Measurements from ENCODE around the gene MGAT1. TPM values are rescaled to one million over a fixed set of nuclear protein-coding genes. Genes with fewer than 3 reads are reported as not detected.
"Not testable (repeated sequence)": the region's sequence is repeated elsewhere in the genome, so short reads cannot be mapped to it uniquely, and the experiment has no call there.

MGAT1 gene
- total RNA-seq, 1 experiment from 2014 or later = 76.2 TPM

- DNase-seq (ENCODE audit: low read depth) = no peak
Observed at GRCh38 chr5:180807046-180807445, 4.4 kb upstream of the MGAT1 start.

DNA sequence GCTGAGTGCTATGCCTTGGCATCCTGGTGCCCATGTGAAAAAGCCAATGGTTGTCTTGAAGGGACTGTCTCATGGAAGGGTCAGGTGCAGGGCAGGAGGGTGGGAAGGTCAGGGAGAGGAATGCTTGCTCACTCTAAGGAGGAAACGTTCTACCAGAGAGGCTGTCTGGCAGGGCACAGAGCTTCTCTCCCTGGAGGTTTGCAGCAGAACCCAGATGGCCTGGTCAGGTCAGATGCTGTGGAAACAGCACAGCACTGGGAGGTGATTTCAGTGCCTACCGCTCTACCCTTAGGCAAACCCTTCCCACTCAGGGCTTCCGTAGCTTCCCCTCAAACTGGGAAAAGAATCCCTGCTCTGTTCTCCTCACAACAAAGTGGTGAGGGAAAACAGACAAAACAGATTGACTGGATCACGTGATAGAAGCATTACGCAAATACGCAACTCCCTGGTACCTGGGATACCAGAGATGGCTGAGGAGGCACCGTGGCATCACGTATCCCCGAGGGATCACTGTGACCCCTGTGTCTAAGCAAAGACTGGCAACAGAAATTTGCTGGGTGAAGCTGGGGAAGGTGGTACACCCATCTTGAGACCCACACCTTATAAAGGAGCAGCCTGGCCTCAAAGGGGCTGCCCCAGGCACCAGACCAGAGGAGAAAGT, 3.9 kb upstream of the MGAT1 start:
- DNase-seq (ENCODE audit: low read depth) = no peak

DNA sequence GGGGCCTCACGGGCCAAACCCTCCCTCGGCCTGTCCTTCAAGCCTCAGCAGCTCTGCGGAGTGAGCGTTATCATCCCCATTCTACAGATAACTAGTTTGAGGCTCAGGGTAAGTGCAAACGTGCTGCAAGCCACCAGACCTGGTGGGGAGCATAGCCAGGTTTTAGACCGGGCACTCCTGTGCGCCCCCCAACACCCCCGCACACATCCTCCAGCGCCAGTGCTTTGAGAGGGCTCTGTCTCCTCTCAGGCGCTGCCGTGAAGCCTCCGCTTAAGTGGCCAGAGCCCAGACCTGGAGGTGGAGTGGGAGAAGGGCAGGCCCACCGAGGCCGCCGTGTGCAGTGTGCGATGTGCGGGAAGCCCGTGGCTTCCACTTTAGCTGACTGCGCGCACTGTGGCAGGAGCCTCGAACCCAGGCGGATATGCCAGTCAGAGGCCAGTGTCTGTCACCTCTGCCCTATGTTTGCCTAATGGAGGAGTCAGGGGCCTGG, 1.6 kb upstream of the MGAT1 start:
- DNase-seq (ENCODE audit: low read depth) = no peak

- DNase-seq (ENCODE audit: low read depth) = no peak
Observed at GRCh38 chr5:180803181-180804128, 849 bp upstream of the MGAT1 start.

GRCh38 chr5:180801596-180802324, 846 bp downstream of the MGAT1 start:
- DNase-seq (ENCODE audit: low read depth) = no peak

GRCh38 chr5:180799902-180800801, 2.5 kb downstream of the MGAT1 start:
- peak; percentile 71 for DNase-seq (ENCODE audit: low read depth)

DNA sequence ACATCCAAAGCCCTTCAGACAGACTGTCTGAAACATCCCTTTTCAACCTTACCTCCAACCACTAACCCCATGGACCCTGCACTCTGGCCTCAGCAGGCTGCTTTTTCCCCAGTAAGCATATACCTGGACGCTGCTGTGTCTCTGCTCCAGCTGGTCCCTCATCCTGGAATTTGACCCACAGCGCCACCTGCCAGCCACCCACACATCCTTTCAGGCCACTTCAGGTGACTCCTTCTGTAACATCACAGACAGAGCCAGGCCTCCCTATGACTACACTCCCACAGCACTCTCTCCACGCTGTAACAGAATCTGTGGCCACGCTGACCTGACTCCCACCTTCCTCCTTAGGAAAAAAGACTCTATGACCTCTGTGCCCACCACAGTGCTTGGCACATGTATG, 3.4 kb downstream of the MGAT1 start:
- DNase-seq (ENCODE audit: low read depth) = no peak

GRCh38 chr5:180798193-180798592, 4.4 kb downstream of the MGAT1 start:
- DNase-seq (ENCODE audit: low read depth) = no peak

DNA sequence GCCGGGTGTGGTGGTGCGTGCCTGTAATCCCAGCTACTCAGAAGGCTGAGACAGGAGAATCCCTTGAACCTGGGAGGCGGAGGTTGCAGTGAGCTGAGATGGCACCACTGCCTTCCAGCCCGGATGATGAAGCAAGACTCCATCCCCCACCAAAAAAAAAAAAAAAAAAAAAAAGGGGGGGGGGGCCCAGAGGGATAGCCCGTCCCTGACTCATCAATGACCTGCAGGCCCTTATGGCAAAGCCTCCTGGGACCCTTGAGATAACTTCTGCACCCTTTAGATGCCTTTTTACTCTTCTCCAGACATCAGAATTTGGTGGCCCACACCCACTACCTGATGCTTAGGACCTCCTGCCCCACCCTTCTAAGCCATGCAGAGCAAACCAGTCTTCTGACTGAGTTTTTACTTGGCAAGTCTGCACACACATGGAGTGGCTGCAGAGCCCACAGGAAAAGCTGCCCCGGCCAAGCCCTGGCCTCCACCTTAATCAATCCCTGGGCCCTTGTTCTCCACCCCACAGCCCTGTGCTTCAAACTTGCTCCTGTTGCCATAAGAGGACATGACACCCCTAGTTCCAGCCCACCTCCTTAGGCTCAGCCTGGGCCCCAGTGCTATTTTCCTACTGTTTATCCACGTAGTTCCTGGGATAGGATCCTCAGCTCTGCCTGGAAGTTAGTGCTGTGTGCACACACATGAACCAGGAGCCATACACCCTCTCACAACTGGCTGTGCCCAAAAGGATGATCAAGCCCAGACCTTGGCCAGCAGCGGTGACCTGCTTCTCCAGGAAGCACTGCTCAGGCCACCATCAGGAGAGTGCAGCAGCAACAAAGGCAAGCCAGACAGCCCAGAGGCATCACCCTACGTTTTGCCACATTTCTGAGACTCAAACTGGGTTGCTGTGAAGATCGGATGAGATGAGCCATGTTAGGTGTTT, 5.1 kb downstream of the MGAT1 start:
- DNase-seq (ENCODE audit: low read depth) = no peak

DNA sequence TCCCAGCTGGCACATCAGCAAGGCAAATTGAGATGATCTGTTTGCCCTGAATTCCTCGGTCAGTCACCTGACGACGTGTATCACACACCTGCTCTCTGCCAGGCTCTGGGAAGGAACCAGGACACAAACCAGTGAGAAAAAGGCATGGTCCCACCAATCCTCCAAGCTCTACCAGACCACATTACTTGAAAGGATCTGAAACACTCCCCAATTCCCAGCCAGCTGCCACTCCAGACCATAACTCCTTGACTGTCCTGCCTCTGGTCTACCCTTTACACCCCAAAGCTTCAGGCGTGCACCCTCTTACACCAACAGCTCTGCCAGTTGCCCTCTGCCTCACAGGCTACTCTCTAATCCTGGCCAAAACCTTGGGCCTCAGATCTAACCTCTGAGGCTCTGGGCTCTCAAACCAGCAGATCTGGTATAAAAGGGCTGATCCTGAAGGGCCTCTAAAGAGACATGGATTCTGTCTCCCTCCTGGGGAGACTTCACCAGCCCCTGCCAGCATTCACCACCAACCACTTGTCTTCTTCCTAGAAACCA, 6.8 kb downstream of the MGAT1 start:
- no peak for DNase-seq (ENCODE audit: low read depth)

GRCh38 chr5:180792965-180793287, 9.7 kb downstream of the MGAT1 start:
- DNase-seq (ENCODE audit: low read depth) = no peak

DNA sequence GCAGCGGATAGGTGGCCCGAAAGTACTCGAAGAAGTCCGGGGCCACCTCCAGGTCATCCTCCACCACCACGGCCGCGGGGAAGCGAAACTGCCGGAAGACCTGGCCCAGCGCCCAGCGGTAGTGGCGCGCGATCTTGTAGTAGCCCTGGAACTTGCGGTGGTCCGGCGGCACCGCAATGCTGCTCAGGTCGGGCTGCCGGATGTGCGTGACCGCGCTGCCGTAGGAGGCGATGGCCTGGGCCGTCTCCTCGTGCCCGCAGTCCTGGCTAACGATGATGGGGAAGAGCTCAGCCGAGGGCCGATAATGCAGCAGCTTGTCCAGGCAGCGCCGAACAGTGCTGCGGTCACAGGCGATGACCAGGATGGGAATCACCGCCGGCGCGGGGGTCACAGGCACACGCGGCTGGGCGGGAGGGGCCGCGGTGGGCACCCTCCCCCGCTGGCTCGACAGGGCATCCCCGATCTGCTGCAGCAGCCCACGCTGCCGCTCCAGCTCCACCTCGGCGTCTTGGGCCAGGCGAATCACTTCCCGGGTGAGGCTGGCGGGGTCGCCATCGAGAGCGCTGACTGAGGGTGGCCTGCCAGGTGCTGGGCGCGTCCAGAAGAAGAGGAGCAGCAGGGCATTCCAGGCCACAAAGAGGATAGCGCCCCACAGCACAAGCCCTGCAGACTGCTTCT, 10.2 kb downstream of the MGAT1 start:
- no peak for DNase-seq (ENCODE audit: low read depth)

- no peak for DNase-seq (ENCODE audit: low read depth)
Observed at GRCh38 chr5:180791611-180792213, 10.9 kb downstream of the MGAT1 start.

- DNase-seq (ENCODE audit: low read depth) = no peak
Observed at GRCh38 chr5:180790524-180790923, 12.1 kb downstream of the MGAT1 start.

- DNase-seq (ENCODE audit: low read depth) = peak; percentile 32
Observed at GRCh38 chr5:180790020-180790419, 12.6 kb downstream of the MGAT1 start.

- DNase-seq (ENCODE audit: low read depth) = not testable (repeated sequence)
Observed at GRCh38 chr5:180788651-180789410, 13.8 kb downstream of the MGAT1 start.

DNA sequence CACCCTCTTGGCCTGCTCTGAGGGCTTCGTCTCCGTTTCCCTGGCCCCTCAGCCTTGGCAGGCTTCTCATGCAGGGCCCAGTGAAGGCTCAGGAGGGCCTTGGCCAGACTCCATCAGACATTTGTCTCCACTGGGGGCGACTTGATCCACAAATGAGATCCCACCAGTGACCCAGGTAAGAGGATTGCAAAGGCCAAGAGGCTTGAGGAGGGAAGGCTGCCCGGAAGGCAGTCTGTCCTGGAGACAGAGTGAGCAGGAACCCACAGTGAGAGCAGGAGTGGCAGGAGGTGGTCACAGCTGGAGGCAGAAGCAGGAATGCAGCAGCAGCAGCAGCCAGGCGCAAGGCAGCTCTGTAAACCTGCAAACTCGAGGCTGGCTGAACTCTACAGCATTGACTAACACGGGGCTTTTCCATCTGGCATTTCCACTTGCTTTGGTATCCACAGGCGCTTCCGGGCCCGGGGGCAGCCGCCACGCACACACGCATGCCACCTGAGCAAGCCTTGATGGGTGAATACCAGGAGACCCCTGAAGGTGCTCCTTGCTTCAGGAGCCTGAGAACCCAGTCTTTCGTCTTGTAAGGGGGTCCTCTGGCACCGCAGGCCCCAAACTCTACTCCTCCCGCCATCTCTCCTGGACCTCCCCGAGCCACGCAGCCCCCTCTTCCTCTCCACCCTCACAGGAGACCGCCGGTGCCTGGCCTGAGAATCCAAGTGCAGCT, 14.7 kb downstream of the MGAT1 start:
- DNase-seq (ENCODE audit: low read depth) = no peak

Measured in HT1080 (cell line).